ENCODE measurements around the gene SHD. TPM values are rescaled to one million over a fixed set of nuclear protein-coding genes. Genes with fewer than 3 reads are reported as not detected.
"Not testable (repeated sequence)": the region's sequence is repeated elsewhere in the genome, so short reads cannot be mapped to it uniquely, and the experiment has no call there.

Gene SHD
- total RNA-seq, 2 experiments from 2014 or later: not detected

DNA sequence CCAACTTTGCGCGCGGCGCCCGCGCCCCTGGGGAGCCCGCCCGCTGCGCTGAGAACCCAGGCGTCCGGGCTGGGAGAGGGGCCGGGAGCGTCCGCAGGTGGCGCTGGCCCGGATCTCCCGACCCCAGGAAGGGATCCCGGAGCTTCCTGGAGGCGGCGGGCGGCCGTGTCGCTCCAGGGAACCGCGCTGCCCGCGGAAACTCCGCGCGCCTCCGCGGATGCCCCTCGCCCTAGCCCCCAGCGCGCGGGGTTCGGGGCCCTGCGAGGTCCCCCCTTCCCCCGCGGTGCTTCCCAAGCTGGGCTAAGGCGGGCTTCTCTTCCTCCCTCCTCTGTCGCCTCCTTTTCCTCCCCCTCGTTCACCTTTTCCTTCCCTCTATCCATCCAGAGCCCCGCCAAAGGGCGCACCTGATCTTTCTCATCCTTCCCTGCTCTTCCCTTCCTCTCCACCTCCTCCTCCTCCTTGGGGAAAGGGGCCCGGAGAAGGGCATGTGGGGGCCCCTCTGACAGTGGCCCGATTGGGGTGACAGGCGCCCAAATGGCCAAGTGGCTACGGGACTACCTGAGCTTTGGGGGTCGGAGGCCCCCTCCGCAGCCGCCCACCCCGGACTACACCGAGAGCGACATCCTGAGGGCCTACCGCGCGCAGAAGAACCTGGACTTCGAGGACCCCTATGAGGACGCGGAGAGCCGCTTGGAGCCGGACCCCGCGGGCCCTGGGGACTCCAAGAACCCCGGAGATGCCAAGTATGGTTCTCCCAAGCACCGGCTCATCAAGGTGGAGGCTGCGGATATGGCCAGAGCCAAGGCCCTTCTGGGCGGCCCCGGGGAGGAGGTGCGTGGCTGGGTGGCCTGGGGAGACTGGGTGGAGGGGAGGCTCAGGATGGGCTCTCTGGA, 710 bp downstream of the SHD start:
- no peak for DNase-seq (ENCODE audit: low spot score)
- no peak overlapping the region for H3K4me2 ChIP-seq (ENCODE audit: low read length)
- no peak overlapping the region for H3K27ac ChIP-seq (ENCODE audit: low read depth, low read length, poor library complexity, severe bottlenecking)
- H3K4me1 ChIP-seq (ENCODE audit: insufficient read depth, low read length, poor library complexity, severe bottlenecking): no peaks in the 10 kb centered on the region
- H3K36me3 ChIP-seq (ENCODE audit: insufficient read depth, low read length): no peaks in the 10 kb centered on the region
- H3K4me3 ChIP-seq (ENCODE audit: low read depth, low read length, poor library complexity, severe bottlenecking): no peak overlapping the region
- no peaks in the 10 kb centered on the region for H3K79me2 ChIP-seq (ENCODE audit: insufficient read depth, low read depth, low read length)
- no peak overlapping the region for H2AFZ ChIP-seq (ENCODE audit: low read length)
- ChIA-PET POLR2A (no interaction called here), CTCF (ENCODE audit: unreplicated experiment) (no interaction called here)
- intact Hi-C loops (cut with micrococcal nuclease; ENCODE audit: unreplicated experiment): no loop called here
- no peaks in the 10 kb centered on the region for H3K9me2 ChIP-seq (ENCODE audit: insufficient read depth, low read length)
- H4K20me1 ChIP-seq (ENCODE audit: insufficient read depth, low read length): no peaks in the 10 kb centered on the region
- no peaks in the 10 kb centered on the region for H3K9me3 ChIP-seq (ENCODE audit: low read length)
- no TSS peak for BruUV-seq (replicated peaks)
- TF ChIP-seq, protein P1, sequence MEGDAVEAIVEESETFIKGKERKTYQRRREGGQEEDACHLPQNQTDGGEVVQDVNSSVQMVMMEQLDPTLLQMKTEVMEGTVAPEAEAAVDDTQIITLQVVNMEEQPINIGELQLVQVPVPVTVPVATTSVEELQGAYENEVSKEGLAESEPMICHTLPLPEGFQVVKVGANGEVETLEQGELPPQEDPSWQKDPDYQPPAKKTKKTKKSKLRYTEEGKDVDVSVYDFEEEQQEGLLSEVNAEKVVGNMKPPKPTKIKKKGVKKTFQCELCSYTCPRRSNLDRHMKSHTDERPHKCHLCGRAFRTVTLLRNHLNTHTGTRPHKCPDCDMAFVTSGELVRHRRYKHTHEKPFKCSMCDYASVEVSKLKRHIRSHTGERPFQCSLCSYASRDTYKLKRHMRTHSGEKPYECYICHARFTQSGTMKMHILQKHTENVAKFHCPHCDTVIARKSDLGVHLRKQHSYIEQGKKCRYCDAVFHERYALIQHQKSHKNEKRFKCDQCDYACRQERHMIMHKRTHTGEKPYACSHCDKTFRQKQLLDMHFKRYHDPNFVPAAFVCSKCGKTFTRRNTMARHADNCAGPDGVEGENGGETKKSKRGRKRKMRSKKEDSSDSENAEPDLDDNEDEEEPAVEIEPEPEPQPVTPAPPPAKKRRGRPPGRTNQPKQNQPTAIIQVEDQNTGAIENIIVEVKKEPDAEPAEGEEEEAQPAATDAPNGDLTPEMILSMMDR (conservative IDR thresholded peaks at IDR 0.05; ENCODE audit: low read length): no peak

DNA sequence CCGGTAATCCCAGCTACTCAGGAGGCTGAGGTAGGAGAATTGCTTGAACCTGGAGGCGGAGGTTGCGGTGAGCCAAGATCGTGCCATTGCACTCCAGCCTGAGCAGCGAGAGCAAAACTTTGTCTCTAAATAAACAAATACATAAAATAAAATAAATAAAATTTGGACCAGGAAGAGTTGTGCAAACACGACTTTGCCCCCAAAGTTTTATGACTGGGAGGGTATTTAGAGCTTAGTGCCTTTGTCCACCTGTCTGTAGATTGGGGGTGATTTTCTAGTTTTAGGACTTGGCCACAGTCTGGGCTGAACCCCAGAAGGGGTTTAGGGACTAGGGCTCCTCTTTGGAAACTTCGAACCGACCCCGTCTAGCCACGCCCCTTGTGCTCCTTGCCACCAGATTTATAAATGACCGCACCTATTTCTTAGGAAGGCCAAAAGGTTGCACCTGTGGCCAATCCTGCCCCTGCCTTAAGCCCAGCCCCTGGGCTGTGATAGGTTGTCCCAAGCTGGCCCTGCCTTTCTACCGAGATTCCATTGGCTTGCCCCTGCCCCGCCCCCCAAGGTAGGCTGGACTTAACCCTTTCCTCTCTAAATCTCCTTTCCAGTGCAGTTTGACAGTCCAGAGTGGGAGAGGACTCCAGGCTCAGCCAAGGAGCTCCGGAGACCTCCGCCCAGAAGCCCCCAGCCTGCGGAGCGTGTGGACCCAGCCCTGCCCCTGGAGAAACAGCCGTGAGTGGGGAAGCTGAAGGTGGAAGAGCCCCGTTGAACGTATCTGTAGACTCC, 5.3 kb downstream of the SHD start:
- H3K9me3 ChIP-seq (ENCODE audit: low read length): no peaks in the 10 kb centered on the region
- H3K36me3 ChIP-seq (ENCODE audit: insufficient read depth, low read length): no peaks in the 10 kb centered on the region
- ChIA-PET POLR2A (no interaction called here), CTCF (ENCODE audit: unreplicated experiment) (no interaction called here)
- intact Hi-C loops (cut with micrococcal nuclease; ENCODE audit: unreplicated experiment): no loop called here
- peak; percentile 64 for DNase-seq (ENCODE audit: low spot score)
- no peaks in the 10 kb centered on the region for H3K79me2 ChIP-seq (ENCODE audit: insufficient read depth, low read depth, low read length)
- no peaks in the 10 kb centered on the region for H3K4me1 ChIP-seq (ENCODE audit: insufficient read depth, low read length, poor library complexity, severe bottlenecking)
- no peak overlapping the region for H3K27ac ChIP-seq (ENCODE audit: low read depth, low read length, poor library complexity, severe bottlenecking)
- H3K4me2 ChIP-seq (ENCODE audit: low read length): no peak overlapping the region
- TF ChIP-seq, protein P1 (conservative IDR thresholded peaks at IDR 0.05; ENCODE audit: low read length): no peak
- no peak for TF ChIP-seq EZH2phosphoT487 (IDR thresholded peaks at IDR 0.05; ENCODE audit: borderline replicate concordance, low read depth, low read length)
- no peaks in the 10 kb centered on the region for H4K20me1 ChIP-seq (ENCODE audit: insufficient read depth, low read length)
- H3K4me3 ChIP-seq (ENCODE audit: low read depth, low read length, poor library complexity, severe bottlenecking): no peak overlapping the region
- H3K9me2 ChIP-seq (ENCODE audit: insufficient read depth, low read length): no peaks in the 10 kb centered on the region
- H2AFZ ChIP-seq (ENCODE audit: low read length): no peak overlapping the region
- no TSS peak for BruUV-seq (replicated peaks)

DNA sequence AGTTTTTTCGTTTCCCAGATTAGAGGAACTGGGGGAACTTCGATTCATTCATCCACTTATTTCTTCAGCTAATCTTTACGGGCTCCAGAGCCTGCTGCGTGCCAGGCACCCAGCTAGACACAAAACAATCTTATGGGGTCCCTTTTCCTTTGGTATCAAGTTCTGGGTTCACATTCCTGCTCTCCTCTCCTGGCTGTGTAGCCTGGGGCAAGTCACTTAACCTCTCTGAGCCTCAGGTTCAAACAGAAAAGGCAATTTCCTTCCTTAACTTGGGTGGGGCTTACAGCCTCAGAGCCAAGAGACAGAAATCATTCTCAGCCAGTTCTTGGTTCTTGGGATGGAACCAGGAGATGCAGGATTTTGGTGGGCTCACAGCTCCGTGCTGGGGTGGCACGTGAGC, 5.9 kb downstream of the SHD start:
- H3K9me3 ChIP-seq (ENCODE audit: low read length): no peaks in the 10 kb centered on the region
- POLR2A ChIA-PET: no interaction called here
- BruUV-seq (replicated peaks): no TSS peak
- intact Hi-C loops (cut with micrococcal nuclease; ENCODE audit: unreplicated experiment): no loop called here
- H3K4me1 ChIP-seq (ENCODE audit: insufficient read depth, low read length, poor library complexity, severe bottlenecking): no peaks in the 10 kb centered on the region
- TF ChIP-seq EZH2phosphoT487 (IDR thresholded peaks at IDR 0.05; ENCODE audit: borderline replicate concordance, low read depth, low read length): no peak
- TF ChIP-seq, protein P1 (conservative IDR thresholded peaks at IDR 0.05; ENCODE audit: low read length): no peak
- no peak overlapping the region for H2AFZ ChIP-seq (ENCODE audit: low read length)
- H3K36me3 ChIP-seq (ENCODE audit: insufficient read depth, low read length): no peaks in the 10 kb centered on the region
- H3K9me2 ChIP-seq (ENCODE audit: insufficient read depth, low read length): no peaks in the 10 kb centered on the region
- H3K79me2 ChIP-seq (ENCODE audit: insufficient read depth, low read depth, low read length): no peaks in the 10 kb centered on the region
- no peaks in the 10 kb centered on the region for H4K20me1 ChIP-seq (ENCODE audit: insufficient read depth, low read length)
- H3K27ac ChIP-seq (ENCODE audit: low read depth, low read length, poor library complexity, severe bottlenecking): no peak overlapping the region
- CTCF ChIA-PET (ENCODE audit: unreplicated experiment): no interaction called here
- H3K4me2 ChIP-seq (ENCODE audit: low read length): no peak overlapping the region
- no peak overlapping the region for H3K4me3 ChIP-seq (ENCODE audit: low read depth, low read length, poor library complexity, severe bottlenecking)
- DNase-seq (ENCODE audit: low spot score): no peak

DNA sequence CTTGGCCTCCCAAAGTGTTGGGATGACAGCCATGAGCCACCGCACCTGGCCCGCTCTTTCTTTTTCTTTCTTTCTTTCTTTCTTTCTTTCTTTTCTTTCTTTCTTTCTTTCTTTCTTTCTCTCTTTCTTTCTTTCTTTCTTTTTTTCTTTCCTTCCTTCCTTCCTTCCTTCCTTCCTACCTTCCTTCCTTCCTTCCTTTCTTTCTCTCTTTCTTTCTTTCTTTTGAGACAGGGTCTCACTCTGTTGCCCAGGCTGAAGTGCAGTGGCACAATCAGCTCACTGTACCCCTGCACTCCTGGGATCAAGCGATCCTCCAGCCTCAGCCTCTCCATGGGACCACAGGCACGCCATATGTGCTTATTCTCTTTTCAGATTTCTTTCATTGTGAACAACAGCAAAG, 7.1 kb downstream of the SHD start:
- POLR2A ChIA-PET; H2AFZ ChIP-seq (ENCODE audit: low read length); H3K4me2 ChIP-seq (ENCODE audit: low read length); H4K20me1 ChIP-seq (ENCODE audit: insufficient read depth, low read length); BruUV-seq (replicated peaks); H3K4me3 ChIP-seq (ENCODE audit: low read depth, low read length, poor library complexity, severe bottlenecking); H3K27ac ChIP-seq (ENCODE audit: low read depth, low read length, poor library complexity, severe bottlenecking); H3K4me1 ChIP-seq (ENCODE audit: insufficient read depth, low read length, poor library complexity, severe bottlenecking); H3K9me3 ChIP-seq (ENCODE audit: low read length); intact Hi-C loops (cut with micrococcal nuclease; ENCODE audit: unreplicated experiment); H3K9me2 ChIP-seq (ENCODE audit: insufficient read depth, low read length); H3K36me3 ChIP-seq (ENCODE audit: insufficient read depth, low read length); DNase-seq (ENCODE audit: low spot score); CTCF ChIA-PET (ENCODE audit: unreplicated experiment); H3K79me2 ChIP-seq (ENCODE audit: insufficient read depth, low read depth, low read length): not testable (repeated sequence)
